ENCODE results near the gene SMKR1.

DNA sequence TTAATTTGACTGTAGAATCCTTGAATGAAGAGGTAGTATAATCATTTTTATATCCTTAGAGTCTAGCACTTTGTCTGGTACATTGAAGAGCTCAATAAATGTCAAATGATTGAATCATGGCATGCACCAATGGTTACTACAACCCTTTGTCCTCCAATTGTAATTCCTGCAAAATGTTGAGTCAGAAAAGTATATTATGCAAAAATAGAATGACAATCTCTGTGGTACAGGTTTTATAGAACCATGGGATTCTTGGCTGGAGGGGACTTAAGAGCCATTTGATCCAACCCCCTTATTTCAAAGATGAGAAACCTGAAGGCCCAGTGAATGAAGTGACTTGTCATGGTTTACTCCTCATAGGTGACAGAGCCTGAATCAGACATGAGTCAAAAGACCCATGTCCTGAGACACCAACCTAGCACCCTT, 30.9 kb upstream of the SMKR1 start:
- no peak for TF ChIP-seq CTCF (IDR thresholded peaks at IDR 0.05; ENCODE audit: borderline replicate concordance, extremely low read depth, low read length, poor library complexity, severe bottlenecking)
- TF ChIP-seq EZH2 (IDR thresholded peaks at IDR 0.05; ENCODE audit: borderline replicate concordance, low read depth, low read length, severe bottlenecking): no peak

Data from DND-41 (cell line).